ENCODE measurements around the gene CYP4V2. TPM values are rescaled to one million over a fixed set of nuclear protein-coding genes. Genes with fewer than 3 reads are reported as not detected.

Gene CYP4V2
- total and polyA plus RNA-seq, 2 donors (not counting 1 experiment from before 2014, with no cell fraction given), result 9.5 to 18.3 TPM

- Mint-ChIP-seq H3K4me3 (no peak overlapping the region), H3K27me3 (peaks cover 9% of the 10 kb centered on the region), H3K4me1 (no peaks in the 10 kb centered on the region), H3K9me3 (ENCODE audit: insufficient read depth) (peaks cover 7% of the 10 kb centered on the region), H3K27ac (no peak overlapping the region)
- H3K4me3 ChIP-seq (ENCODE audit: control extremely low read depth in 1 of 5, extremely low read depth in 1 of 5, insufficient read depth in 1 of 5, low read depth in 2 of 5, low read length in 4 of 5), result no peak overlapping the region
- TF ChIP-seq EZH2 (IDR thresholded peaks at IDR 0.05; ENCODE audit: borderline replicate concordance, insufficient read depth, low read depth, low read length, poor library complexity, severe bottlenecking) (no peak), CTCF (IDR thresholded peaks at IDR 0.05) (no peak)
- intact Hi-C loops (cut with micrococcal nuclease), result no loop called here
- peaks cover 0 to 4% (median 0%) of the 10 kb centered on the region in 3 donors for H3K9me3 ChIP-seq (ENCODE audit: control extremely low read depth in 1 of 3, control insufficient read depth in 2 of 3, insufficient read depth in 1 of 3, low read length in 2 of 3)
- no peaks in the 10 kb centered on the region for H3K36me3 ChIP-seq (replicated peaks in 1 of 2; ENCODE audit: control extremely low read depth in 1 of 2, control insufficient read depth in 1 of 2, extremely low read depth in 1 of 2, insufficient read depth in 2 of 2, low read length in 1 of 2)
- no peaks in the 10 kb centered on the region for H3K27me3 ChIP-seq (replicated peaks in 1 of 4; ENCODE audit: control extremely low read depth in 1 of 4, control insufficient read depth in 3 of 4, insufficient read depth in 4 of 4, low read length in 3 of 4)
- H3K4me1 ChIP-seq (ENCODE audit: control insufficient read depth in 2 of 2, insufficient read depth in 2 of 2, low read length in 2 of 2), result no peaks in the 10 kb centered on the region
- POLR2A ChIA-PET, result no interaction called here
- H4K20me1 ChIP-seq (ENCODE audit: control insufficient read depth, insufficient read depth, low read length, poor library complexity, severe bottlenecking), result no peaks in the 10 kb centered on the region
- DNase-seq, result no peak
- CTCF ChIA-PET, result no interaction called here
- no peak overlapping the region for H3K9ac ChIP-seq (ENCODE audit: low read length)
- ATAC-seq (ENCODE audit: low read depth), result no peak
- no peaks in the 10 kb centered on the region for H3K79me2 ChIP-seq (ENCODE audit: control insufficient read depth, insufficient read depth, low read length)
- no CpG with 5 or more reads among the region's 2 CpGs for WGBS (ENCODE audit: insufficient coverage)
- no peak overlapping the region for H3K4me2 ChIP-seq (replicated peaks; ENCODE audit: low read depth, low read length, poor library complexity, severe bottlenecking)
- no peak overlapping the region for H2AFZ ChIP-seq (ENCODE audit: insufficient read depth, low read depth, low read length, poor library complexity, severe bottlenecking)
- H3K27ac ChIP-seq (ENCODE audit: low read length in 2 of 2), result no peak overlapping the region
These were observed 59.4 kb downstream of the CYP4V2 start for GRCh38 chr4:186250760-186251159.

GRCh38 chr4:186255122-186255521 is 63.8 kb downstream of the CYP4V2 start:
- ATAC-seq (ENCODE audit: low read depth) (no peak), DNase-seq (no peak)
- TF ChIP-seq CTCF (IDR thresholded peaks at IDR 0.05) (no peak), EZH2 (IDR thresholded peaks at IDR 0.05; ENCODE audit: borderline replicate concordance, insufficient read depth, low read depth, low read length, poor library complexity, severe bottlenecking) (no peak)
- Histone ChIP-seq H3K27ac (ENCODE audit: low read length in 2 of 2) (no peak overlapping the region), H4K20me1 (ENCODE audit: control insufficient read depth, insufficient read depth, low read length, poor library complexity, severe bottlenecking) (no peaks in the 10 kb centered on the region), H3K9me3 (ENCODE audit: control extremely low read depth in 1 of 3, control insufficient read depth in 2 of 3, insufficient read depth in 1 of 3, low read length in 2 of 3) (no peaks in the 10 kb centered on the region), H3K4me2 (replicated peaks; ENCODE audit: low read depth, low read length, poor library complexity, severe bottlenecking) (no peak overlapping the region), H3K9ac (ENCODE audit: low read length) (no peak overlapping the region), H3K27me3 (replicated peaks in 1 of 4; ENCODE audit: control extremely low read depth in 1 of 4, control insufficient read depth in 3 of 4, insufficient read depth in 4 of 4, low read length in 3 of 4) (no peaks in the 10 kb centered on the region), H3K4me3 (ENCODE audit: control extremely low read depth in 1 of 5, extremely low read depth in 1 of 5, insufficient read depth in 1 of 5, low read depth in 2 of 5, low read length in 4 of 5) (no peak overlapping the region), H3K79me2 (ENCODE audit: control insufficient read depth, insufficient read depth, low read length) (no peaks in the 10 kb centered on the region), H3K36me3 (replicated peaks in 1 of 2; ENCODE audit: control extremely low read depth in 1 of 2, control insufficient read depth in 1 of 2, extremely low read depth in 1 of 2, insufficient read depth in 2 of 2, low read length in 1 of 2) (no peaks in the 10 kb centered on the region), H2AFZ (ENCODE audit: insufficient read depth, low read depth, low read length, poor library complexity, severe bottlenecking) (no peak overlapping the region), H3K4me1 (ENCODE audit: control insufficient read depth in 2 of 2, insufficient read depth in 2 of 2, low read length in 2 of 2) (no peaks in the 10 kb centered on the region)
- H3K4me3 Mint-ChIP-seq, result no peak overlapping the region
- no peaks in the 10 kb centered on the region for H3K4me1 Mint-ChIP-seq
- intact Hi-C loops (cut with micrococcal nuclease), result no loop called here
- WGBS (ENCODE audit: insufficient coverage), result no CpG with 5 or more reads among the region's 3 CpGs
- ChIA-PET POLR2A (no interaction called here), CTCF (no interaction called here)
- no peaks in the 10 kb centered on the region for H3K9me3 Mint-ChIP-seq (ENCODE audit: insufficient read depth)
- H3K27ac Mint-ChIP-seq, result no peak overlapping the region
- H3K27me3 Mint-ChIP-seq, result peaks cover 6% of the 10 kb centered on the region

Measured in B cell (primary cell).